ENCODE measurements around the gene MCOLN1.

- no peak for TF ChIP-seq ZFP30 (CRISPR knock-in tag; IDR thresholded peaks at IDR 0.05)
- TF ChIP-seq TSHZ2 (CRISPR knock-in tag; IDR thresholded peaks at IDR 0.05), result peak; percentile 92
- TF ChIP-seq SNAI2 (CRISPR knock-in tag; IDR thresholded peaks at IDR 0.05), result no peak; the same call in 1 of the 2 replicates
- no peak for TF ChIP-seq OSR1 (CRISPR knock-in tag; IDR thresholded peaks at IDR 0.05)
- TF ChIP-seq GLIS3 (CRISPR knock-in tag; IDR thresholded peaks at IDR 0.05), result no peak
- no peak for TF ChIP-seq ZNF70 (CRISPR knock-in tag; IDR thresholded peaks at IDR 0.05)
- TF ChIP-seq RARB (CRISPR knock-in tag; IDR thresholded peaks at IDR 0.05), result no peak
- no peak for TF ChIP-seq POU6F1 (CRISPR knock-in tag; IDR thresholded peaks at IDR 0.05; ENCODE audit: borderline replicate concordance, low read depth)
- no peak for TF ChIP-seq TCF4 (CRISPR knock-in tag; IDR thresholded peaks at IDR 0.05; ENCODE audit: borderline replicate concordance)
- no peak for TF ChIP-seq CSRNP3 (CRISPR knock-in tag; IDR thresholded peaks at IDR 0.05)
- no peak for TF ChIP-seq ARNTL (CRISPR knock-in tag; IDR thresholded peaks at IDR 0.05; ENCODE audit: borderline replicate concordance, low read depth)
Observed at GRCh38 chr19:7550987-7551761, 28.8 kb downstream of the MCOLN1 start.
